Stimulated activated CD8-positive, alpha-beta memory T cell treated with anti-CD3 and anti-CD28 coated beads, Interleukin-15, amount 100 ng/mL, for 48 hours (primary cell): ENCODE results near the gene SYT5.
"Not testable (repeated sequence)": the region's sequence is repeated elsewhere in the genome, so short reads cannot be mapped to it uniquely, and the experiment has no call there.

ENCODE experiments used
- DNase-seq, 2 donors: peaks; one replicate each; pipeline ENCODE4 v3.0.0-alpha.2; 2020; ENCODE audit warnings: low read depth in 2 of 2

The SYT5 gene

DNA sequence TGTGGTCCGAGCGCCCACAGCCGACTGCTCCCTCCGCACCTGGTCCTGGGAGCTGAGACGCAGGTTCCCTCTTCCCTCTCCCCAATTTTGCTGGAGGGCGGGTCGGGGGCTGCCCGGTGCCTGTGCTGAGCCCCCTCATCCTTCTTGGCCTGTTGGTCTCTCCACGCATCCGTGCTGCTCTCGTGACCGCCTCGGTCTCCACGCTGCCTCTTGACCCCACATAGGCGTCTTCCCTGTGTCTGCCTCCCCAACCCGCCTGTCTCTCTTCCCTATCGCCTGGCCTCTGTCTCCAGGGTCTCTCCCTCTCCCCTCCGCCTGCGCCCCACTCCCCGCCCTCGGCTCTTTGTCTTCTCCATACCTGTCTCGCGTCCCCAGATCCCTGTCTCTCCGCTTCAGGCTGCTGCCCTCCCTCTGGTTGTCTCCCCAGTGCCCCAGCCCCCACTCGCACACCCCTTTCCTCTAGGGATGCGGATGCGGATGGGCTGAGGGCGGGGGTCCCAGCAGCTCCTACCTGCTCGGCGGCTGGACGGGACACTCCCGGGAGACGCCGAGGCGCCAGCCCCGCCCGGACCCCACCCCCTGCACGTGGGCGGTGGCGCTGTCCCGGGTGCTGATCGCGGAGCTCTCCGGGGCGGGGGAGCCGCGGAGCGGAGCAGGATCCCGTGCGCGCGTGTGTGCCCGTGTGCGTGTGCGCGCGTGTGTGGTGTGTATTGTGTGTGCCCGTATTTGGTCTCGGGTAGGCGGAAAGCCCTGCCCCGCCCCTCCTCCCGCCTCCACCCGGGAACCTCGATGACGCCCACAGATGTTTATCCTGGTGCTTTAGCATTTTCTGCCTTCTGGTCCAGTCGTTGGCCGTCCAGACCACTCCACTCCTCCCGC, at the start of gene SYT5:
SYT5 (minus strand) TSS at position 684 of the 879 bp plus-strand sequence. CDS start 1,248 bp downstream, outside the sequence.
- DNase-seq, result no peak

DNA sequence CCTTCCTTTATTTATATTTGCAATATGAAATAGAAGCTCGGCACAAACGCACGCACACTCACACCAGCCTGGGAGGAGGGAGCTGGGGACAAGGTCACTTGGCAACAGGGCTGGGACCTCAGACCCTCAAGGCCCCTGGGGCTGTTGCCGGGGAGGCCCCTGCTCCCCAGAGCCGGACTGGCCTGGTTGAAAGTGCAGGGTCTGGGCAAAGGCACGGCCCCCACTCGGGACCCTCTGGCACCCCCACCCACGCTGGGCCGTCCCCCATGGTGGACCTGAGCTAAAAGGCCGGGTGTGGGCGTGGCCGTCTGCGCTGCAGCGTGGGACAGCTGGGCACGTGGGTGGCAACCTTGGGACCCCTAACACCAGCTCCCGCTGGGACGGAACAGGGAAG, 49.7 kb upstream of the SYT5 start:
- DNase-seq, result no peak

DNA sequence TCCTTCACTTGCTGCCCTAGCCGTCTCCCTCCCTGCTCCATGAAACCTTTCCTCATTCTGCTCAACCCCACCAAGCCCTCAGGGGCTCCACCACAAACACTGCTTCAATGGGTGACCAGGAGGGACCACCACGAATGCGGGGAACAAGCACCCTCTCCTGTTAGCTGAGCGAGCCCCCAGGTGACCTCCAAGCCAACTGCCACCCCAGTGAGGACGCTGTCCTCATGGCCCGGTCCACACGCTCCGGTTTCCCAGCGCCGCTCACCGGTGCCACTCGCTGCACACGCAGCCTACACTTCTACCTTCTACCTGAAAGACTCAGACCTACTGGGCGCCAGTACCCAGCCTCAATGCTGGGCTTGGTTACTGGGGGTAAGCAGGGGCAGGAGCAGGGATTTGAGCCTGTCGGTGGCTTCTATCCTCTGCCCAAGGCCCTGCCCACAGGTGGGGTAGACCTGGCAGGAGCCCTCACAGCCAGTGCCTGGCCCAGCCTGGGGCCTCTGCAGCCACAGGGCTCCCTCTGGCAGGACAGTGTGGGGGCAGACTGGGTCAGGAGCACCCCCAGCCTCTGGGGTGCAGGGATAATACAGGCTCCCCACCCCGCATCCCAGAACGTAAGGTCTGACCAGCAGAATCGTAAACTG, 49.2 kb upstream of the SYT5 start:
- no peak for DNase-seq

DNA sequence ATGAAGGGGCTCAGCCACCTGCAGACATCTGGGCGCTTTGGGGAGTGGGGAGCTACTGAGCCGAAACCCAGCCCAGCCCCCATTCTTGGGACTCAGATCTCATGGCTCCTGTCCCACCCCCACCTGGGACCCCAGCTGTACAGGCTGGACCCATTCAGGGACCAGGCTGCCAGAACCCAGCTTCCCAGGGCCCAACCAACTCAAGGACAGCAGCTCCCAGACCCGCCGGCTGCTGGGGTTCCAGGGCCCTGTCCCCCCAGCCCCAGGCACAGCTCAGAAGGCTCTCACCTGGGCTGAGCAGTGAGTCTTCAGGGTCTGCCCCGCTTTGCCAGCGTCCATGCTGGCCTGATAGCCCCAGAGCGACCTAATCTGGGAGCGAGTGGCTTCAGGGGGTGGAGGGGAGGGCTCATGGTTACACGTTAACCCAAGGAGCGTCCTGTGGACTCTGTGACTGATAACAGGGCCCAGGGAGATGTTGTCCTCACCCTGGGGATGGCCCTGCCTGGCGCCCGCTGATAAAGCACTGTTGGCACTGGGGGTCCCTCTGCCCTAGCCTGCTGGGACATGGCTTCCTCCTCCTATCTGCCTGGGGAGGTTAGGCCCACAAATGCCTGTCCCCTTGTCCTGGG, 48.4 kb upstream of the SYT5 start, which contains the start of gene TMEM86B:
TMEM86B (minus strand) TSS at position 361 of the 629 bp plus-strand sequence; CDS start at position 339, 22 bp downstream.
- DNase-seq, result no peak

DNA sequence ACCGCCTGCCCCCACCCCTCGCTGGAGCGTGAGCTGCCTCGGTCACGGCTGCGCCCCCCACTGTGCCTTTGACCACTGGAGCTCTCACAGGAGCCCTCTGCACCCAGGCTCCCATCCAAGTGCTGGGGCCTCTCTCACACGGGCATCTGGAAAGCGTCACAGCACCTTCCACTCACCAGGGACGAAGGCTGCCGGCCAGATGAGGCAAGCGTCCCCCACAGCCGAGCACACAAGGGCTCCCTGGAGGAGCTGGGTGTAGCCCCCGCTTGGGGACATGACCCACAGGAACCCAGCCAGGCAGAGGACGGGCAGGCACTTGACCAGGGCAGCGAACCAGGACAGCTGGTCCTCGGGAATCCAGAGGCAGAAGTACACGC, 47.9 kb upstream of the SYT5 start:
- no peak for DNase-seq

DNA sequence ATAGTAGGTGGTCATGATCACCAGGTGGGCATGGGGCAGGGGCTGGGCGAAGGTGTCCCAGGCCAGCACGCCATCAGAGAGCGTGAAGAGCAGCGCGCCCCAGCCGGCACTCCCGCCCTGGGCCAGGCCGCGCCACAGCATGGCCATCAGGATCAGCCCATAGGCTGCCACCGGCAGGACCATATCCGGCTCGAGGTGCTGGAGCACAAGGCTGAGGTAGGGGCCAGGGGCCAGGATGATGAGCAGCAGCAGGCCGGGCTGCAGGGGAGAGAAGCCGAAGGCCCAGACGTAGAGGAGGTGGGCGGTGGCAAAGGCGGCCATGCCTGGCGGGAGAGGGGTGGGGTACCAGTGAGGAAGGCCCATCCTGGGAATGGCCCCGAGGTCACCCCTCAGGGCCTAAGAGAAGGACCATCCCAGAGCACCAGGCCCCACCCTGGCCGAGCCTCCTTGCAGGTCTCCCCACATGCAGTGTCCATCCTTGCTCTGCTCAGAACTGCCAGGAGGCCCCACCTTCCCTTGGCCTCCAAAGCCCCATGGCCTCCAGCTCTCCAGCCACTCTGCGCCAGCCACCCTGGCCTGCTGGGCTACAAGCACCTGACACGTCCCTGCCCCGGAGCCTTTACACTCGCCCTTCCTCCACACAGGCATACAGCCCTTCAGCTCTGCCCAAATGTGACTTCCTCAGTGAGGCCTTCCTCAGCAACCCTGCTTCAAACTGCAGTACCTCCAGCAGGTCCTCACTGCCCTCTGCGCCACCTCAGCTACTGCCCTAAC, 47.3 kb upstream of the SYT5 start:
- no peak for DNase-seq

DNA sequence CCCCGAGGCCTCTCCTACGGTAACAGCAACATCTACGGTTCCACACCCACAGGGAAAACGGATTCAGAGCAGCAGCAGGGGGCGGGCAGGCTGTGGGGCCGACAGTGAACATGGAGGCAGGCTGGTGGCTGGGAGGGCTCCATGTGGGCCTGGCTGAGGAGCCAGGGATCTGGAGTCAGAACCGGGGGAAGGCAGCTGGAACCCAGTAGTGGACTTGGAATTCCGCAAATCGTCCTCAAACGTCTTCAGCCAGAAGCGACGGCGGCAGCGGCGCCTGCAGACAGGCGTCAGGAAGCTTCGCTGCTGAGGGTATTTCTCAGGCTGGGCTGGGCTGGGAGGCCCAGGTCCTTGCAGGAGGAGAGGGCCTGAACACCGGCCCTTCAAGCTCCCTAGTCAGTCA, 46.7 kb upstream of the SYT5 start:
- DNase-seq, result no peak

DNA sequence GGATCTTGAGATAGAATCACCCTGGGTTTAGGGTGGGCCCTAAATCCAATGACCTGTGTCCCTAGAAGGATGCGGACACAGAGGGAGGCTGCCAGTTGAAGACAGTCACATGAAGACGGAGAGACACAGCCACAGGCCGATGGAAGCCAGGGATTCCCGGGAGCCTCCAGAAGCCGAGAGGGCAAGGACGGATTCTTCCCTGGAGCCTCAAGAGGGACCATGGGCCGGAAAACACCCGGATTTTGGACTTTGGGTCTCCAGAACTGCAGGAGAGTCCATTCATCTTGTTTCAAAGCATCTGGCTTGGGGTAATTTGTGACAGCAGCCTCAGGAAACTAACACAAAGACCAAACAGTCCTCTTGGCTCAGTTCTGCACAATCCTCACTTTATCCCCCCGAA, 46.2 kb upstream of the SYT5 start:
- DNase-seq, result no peak

DNA sequence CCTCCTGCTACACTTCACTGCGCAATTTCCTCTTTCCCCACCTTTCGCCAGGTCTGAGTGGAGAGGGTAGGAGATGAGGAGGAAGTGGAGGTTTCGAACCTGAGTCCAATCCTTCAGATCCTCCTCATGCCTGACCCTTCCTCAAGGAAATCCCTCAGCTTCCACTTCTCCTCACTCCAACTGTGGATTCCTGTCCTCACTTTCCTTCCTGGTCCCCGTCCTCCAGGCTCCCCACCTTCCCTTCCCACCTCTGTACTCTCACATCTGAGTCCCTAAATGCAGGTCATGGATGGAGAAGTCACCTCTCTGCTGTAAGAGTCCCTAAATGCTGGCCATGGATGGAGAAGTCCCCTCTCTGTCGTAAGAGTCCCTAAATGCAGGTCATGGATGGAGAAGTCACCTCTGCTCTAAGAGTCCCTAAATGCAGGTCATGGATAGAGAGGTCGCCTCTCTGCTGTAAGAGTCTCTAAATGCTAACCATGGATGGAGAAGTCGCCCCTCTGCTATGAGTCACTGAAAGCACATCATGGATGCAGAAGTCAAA, 45.4 kb upstream of the SYT5 start:
- DNase-seq, result no peak

DNA sequence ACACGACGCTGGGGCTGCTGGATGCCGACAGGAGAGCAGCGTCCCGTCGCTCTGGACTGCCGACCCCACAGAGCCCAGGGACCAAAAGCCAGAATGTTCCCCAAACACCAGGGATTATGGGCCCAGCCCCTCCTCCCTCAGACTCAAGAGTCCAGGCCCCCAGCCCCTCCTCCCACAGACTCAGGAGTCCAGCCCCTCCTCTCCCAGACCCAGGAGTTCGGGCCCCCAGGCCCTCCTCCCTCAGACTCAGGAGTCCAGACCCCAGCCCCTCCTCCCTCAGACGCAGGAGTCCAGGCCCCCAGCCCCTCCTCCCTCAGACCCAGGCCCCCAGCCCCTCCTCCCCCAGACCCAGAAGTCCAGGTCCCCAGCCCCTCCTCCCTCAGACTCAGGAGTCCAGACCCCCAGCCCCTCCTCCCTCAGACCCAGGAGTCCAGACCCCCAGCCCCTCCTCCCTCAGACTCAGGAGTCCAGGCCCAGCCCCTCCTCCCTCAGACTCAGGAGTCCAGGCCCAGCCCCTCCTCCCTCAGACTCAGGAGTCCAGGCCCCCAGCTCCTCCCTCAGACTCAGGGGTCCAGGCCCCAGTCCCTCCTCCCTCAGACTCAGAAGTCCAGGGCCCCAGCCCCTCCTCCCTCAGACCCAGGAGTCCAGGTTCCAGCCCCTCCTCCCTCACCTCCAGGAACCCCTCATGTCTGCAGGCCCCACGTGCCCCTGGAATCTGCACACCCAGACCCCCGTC, 44.8 kb upstream of the SYT5 start:
- not testable (repeated sequence) for DNase-seq

DNA sequence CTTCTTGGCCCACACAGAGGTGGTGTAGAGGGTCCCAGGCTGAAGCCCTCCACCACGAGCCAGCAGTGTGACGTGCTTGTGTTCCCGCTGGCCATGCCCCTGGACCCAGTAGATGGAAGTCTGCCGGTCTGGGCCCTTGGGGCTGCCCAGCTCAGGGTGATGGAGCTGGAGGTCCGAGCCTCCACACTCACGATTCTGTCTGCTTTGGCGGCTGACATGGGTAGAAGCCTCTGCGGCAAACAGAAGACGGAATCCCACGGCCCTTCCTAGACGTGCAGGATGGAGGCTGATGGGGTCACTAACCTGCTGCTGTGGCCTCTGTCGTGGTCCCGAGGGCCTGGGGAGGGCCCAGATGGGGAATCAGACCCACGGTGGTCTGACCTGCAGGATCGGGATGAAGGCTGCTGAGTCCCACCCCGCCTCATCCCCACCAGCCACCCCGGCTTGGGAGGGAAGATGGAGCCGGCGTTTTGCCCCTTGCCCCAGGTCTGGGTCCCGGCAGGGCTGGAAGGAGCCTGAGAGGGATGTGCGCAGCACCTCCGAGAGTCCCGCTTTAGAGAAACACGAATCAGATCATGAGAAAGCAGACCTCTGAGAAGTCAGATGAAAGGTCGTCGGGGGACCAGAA, 44.1 kb upstream of the SYT5 start:
- DNase-seq, result no peak

DNA sequence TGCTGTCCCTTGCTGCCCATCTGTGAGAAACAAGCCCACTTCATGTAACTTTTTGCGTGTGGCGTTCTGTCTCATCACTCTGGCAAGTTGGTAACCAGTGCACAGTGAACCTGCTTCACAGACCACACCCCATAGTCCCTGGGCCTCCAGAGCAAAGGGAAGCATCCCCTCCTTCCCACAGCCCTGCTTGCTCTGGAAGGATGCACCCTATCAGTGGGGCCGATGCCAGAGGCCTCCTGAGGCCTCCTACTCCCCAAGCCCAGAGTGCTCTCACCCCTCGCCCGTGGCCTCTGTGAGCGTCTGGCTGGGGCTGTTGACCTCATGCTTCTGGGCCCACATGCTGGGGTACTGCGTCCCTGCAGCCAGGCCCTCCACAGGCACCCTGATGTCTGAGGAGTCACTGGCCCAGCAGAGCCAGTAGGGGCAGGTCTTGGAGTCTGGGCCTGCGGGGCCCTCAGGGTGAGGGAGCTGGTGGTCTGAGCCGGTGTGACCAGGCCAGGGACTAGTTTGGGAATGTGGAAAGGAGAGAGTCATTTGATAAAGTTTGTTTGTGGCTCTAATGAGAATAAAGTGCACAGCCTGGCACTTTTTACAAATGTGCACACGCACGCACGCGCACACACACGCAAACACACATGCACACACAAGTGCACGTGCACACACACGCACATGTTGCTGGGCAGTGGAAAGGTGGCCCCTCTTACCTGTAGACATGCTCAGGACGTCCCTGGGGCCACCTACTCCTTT, 43.4 kb upstream of the SYT5 start:
- DNase-seq, result no peak

DNA sequence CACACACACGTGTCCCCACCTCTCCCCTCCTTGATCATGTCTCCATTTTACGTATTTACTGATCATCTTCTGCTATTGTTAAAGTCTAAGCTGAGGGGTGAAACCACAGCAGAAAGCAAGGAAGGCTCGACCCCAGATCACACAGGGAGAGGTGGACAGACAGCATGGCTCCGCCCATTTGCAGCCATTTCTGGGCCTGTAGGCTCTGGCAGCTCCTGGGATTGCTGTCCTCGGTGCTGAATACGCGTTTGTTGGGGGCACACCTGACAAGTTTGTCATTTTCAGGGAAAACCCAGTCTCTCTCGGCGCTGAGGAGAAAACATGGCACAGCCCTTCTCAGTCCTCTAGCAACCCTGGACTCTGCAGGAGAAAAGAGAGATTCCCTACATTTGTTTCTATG, 40.4 kb upstream of the SYT5 start:
- DNase-seq, result no peak

DNA sequence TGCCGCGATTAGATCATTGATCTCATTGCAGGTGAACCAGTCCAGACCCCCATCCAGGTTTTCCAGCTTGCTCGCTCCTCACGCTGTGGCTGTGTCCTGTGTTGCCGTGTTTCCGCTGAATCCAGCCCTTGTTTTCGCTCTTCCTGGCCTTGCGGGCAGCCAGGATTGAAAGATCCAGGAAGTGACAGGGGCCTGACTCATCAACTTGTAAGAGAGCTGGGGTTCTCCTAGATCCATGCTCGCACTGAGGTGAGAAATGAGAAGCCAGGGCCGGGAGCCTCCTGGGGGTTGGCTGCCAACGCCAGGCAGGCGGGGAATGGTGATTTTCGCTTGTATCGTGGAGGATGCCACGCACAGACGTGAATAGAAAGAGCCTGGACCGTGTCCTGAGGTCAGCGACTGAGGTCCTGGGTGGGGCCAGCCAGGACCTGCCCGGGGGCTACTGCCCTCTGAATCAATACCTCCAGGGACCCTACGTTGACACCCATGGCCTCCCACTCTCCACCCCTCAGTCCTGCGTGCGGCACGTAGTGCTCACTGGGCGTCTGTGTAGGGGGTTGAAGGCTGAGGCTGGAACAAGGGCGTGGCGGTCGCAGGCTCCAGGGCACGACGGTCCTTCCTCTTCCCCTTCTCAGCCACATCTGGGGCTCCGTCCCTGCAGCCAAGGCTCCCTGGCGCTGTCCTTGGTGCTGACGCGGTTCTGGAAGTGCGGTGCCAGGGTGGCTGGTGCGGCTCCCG, 36.5 kb upstream of the SYT5 start:
- DNase-seq, result peak; percentile 49 to 52

DNA sequence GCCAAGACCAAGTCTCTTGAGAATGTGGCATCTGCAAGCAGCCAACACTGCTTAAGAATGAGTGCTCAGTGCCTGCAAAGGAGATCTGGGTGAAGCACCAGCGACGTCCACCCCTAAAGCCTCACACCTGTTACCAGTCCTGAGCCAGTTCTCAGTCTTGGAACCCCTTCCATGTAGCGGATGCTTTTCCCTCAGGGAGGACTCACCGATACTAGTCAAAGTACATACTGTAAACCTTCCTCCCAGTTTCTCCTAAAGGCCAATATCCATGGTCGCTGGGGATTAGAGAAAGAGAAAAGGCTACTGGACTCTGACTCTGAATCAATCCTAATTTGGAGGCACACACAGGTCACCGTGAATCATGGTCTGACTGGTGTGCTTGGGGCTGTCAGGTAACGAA, 33.5 kb upstream of the SYT5 start:
- no peak for DNase-seq

DNA sequence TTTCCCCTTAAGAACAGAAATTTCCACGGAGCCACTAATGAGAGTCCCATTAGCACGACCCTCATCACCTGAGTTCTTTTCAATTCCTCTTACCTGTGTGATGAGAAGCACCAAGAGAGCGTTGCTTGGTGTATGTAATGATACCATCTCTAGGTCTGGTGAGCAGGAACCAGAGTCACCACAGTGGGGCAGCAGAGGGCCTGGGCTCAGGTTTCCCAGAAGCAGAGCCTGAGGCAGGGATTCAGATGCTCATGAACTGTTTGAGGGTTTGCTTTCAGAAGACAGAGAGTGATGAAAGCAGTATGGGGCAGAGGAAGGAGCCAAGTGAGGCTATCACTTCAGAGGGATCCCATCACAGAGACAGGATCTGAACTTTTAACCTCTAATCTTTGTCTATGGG, 32.4 kb upstream of the SYT5 start:
- DNase-seq, result peak; percentile 19 to 38

DNA sequence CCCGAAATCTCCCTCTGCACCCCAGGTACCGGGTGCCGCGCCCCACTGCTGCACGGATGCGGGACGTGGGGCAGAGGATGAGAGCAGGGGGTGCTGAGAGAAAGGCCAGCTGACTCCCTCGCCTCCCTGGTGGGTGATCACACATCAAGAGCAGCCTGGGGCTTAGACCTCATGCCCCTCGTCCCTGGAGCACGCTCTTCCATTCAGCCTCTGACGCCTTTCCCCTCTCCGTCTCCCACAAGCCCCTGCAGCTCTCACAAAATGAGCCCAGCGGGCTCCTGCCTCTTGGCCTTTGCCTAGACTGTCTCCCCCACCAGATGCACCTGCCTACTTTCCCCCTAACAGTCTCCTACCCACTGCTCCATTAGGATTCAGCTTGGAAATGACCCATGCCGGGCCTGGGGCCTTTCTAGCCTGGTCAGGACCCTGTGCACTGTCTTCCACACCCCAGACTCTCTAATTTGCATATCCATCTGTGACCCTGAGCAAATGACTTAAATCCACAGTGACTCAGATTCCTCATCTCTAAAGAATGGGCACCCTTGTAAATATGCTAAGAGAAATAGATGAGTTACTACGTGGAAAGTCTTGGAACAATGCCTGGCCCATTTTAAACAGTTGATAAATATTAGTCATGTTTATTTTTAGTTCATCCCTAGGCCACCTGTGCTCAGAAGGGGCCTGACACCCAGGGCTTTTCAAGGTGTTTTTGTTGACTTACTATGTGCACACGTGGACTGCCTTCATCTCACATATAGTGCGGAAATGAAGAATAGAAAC, 29.8 kb upstream of the SYT5 start:
- no peak for DNase-seq
